Measurements from ENCODE around the gene CD1E.
"Not testable (repeated sequence)": the region's sequence is repeated elsewhere in the genome, so short reads cannot be mapped to it uniquely, and the experiment has no call there.

Gene CD1E

GRCh38 chr1:158353303-158354075 lies at the start of gene CD1E:
Gene CD1E, plus strand, starts transcription at chr1:158353894. Its CDS starts 95 bp downstream, at chr1:158353989.
- no peak for DNase-seq (ENCODE audit: low read depth)

- no peak for DNase-seq (ENCODE audit: low read depth)
These were observed 43.1 kb upstream of the CD1E start for GRCh38 chr1:158310623-158311022.

DNA sequence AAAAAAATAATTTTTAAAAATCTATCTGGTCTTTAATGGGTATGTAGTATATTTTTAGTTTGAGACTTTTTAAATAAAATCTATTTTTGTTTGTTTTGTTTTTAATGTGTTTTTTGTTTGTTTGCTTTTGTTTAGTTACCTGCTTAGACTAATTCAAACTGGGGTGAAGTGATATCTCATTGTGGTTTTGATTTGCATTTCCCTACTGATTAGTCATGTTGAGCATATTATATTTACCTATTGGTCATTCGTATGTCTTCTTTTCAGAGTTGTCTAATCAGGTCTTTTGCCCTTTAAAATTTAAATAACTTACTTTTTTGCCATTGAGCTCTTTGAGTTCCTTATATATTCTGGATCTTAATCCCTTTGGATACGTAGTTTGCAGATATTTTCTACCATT lies 42.6 kb upstream of the CD1E start:
- DNase-seq (ENCODE audit: low read depth) = no peak

DNA sequence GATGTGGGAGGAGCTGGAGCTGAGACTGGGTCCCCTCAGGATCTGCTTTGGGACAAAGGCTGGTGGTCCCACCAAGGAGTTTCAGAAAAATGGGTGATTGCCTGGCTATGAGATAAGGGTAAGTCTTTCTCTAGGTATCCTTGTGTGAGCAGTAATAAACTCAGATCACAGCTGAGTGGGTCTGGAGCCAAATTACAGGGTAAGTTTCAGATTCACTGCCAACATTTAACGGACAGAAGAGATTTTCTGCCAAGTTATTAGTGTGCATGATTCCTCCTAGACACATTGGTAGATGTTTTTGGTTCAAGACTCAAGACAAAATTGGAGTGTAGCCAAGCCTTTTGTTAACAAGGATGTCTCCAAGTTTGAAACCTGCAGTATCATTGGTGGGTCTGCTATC lies 29.8 kb upstream of the CD1E start:
- no peak for DNase-seq (ENCODE audit: low read depth)

DNA sequence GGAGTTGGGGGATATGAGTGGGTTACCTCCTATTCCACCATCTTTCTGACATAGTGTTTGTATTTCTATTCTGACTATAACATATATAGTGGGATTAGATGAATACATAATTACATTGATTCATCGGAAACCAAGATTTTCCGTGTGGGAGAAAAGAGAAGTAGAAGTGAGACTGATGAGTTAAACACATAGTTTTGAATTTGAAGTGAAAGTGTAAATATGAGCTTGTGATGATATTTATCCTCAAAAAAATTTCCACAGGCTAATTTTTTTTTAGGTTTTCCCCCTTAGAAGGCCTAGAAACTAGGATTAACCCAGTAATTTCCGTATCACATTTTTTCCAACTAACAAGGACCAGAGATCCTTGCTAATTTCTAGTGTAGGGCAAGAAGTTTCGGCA lies 29.3 kb upstream of the CD1E start:
- no peak for DNase-seq (ENCODE audit: low read depth)

DNA sequence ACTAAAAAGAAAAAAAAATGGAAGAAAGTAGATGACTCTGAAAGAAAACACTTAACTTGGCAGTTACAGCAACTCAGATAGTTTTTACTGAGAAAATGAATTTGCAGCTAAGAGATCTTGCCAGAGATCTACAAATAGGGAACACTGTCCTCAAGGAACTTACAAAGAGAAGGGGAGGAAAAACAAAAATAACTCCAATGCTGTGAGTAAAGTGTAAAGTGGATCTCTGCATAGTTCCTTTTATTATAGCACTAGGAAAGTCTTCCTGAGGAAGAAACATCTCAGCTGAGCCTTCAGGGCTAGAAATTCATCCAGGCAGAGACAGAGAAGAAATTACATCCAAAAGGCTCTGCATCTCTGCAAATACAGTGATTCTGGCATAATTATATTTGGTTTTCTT lies 26.2 kb upstream of the CD1E start:
- no peak for DNase-seq (ENCODE audit: low read depth)

GRCh38 chr1:158328426-158328825 lies 25.3 kb upstream of the CD1E start:
- no peak for DNase-seq (ENCODE audit: low read depth)

- no peak for DNase-seq (ENCODE audit: low read depth)
These were observed 24.4 kb upstream of the CD1E start for GRCh38 chr1:158329300-158329699.

DNA sequence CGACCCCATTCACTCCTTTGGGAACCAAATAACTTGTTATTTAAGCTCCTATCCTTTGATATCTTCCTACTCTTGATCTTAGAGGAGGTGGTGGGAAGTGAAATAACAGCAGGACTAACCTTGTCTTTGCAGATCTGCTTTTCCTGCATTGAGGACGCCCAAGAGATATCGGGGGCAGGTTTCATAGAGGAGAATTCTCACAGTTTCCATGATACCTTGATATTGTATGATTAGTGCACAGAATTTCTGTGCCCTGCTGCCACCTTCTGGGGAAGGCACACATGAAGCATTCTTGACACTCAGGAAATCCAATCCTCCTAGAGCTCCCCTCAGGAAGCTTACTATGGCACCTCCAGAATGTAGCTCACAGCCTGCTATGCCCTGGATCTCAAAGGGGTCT lies 24.0 kb upstream of the CD1E start:
- no peak for DNase-seq (ENCODE audit: low read depth)

DNA sequence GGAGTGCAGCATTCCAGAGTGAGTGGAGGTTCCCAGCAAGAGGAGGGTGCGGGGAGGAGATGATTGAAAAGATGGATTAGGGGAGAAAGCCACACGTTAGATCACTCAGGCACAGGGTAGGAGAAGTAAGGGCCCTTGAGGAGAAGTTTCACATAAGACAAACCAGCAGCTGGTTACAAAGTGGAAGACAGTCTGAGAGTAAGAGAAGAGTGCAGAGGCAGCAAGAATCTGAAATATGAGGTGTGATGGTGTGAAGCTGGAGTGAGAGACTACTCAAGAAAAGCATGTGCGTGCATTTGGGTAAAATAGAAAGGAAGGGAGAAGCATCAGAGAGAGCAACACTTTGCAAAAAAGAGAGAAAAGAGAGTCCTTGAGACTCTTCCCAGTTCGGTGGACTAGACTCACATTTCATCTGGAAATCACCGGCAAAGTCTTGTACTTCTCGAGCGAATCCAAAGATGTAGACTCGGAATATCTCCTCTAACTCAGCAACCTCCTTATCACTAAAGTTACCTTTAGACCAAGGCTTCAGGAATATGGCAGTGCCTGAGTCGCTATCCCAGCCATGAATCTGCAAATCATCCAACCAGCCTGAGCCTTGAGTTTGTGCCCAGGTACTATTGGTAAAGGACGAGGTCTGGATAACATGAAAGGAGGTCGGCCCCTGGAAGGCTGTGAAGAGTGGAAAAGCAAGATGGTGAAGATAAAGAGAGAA lies 23.1 kb upstream of the CD1E start:
- no peak for DNase-seq (ENCODE audit: low read depth)

DNA sequence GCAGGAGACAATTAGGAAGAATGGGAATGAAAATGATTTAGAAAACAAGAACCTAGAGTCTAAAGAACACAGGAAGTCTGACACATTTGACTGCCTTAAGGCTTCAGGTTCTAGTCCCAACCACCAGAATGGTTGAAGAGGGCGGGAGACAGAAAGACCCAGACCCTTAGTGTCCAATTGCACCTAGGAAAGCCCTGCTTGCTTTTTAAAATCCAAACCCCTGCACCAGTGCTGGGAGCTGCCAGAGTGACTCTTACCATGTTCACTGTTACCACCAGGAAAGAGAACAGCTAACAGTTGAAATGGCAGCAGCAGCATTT lies 22.6 kb upstream of the CD1E start:
- DNase-seq (ENCODE audit: low read depth) = no peak

GRCh38 chr1:158331481-158332150 lies 22.1 kb upstream of the CD1E start, which contains the start of gene CD1B:
Gene CD1B, minus strand, starts transcription at chr1:158331531. Its CDS starts 108 bp downstream, at chr1:158331423.
- no peak for DNase-seq (ENCODE audit: low read depth)

DNA sequence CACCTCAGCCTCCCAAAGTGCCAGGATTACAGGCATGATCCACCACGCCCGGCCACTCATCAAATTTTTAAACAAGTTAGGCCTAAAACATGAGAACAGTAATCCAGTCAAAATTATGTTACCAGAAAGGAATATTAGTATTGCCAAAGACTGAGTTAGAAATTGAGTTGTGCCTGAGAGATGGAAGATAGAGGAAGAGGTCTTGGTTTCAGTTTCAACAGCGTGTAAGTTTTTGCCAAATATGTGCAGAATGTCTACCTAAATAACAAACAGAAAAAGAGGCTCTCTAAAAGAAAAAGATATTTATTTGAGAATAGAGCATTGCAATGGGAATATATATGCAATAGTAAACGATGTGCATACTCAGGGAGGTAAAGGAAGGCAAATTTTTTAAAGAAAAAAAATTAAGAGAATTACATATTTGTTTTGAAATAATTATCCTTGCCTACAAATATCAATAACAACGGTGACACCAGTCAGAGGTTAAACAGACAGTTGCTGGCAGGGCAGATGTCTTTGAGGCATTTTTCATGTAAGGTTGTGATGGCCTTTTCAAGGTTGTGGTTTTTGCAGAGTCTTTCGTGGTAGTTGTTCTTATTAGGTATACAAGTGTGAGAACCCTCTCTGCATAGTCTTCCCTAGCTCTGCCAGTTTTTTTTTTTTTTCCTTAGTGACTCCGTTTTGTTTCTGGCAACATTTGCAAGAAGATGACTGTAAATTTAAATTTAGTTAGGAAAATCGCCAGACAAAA lies 20.1 kb upstream of the CD1E start:
- no peak for DNase-seq (ENCODE audit: low read depth)

DNA sequence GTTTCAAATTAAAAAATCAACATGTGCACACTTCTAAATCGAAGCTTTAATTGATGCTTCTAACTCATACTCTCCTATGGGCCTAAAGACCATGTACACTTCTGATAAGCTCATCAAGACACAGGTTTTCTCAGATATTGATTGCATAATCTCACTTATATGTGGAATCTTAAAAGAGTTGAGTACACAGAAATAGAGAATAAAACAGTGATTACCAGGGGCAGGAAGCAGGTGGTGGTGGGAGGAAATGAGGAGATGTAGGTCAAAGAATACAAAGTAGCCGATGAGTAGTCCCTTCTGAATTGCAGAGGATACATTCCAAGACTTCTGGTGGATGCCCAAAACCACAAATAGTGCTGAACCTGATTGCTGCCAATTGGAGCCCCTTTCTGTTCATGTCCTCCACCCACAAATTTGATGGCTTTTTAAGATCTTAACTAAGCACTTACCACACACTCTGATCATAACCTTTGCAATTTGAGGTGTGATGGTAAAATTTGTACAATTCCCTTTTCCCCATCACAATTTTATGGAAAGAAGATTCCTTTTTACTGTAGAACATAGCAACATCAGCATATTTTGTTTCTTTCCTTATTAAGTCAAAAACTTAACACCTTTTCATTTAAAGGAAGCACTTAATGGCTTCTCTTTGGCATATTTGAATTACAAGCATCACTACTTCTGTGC lies 19.0 kb upstream of the CD1E start:
- DNase-seq (ENCODE audit: low read depth) = no peak

DNA sequence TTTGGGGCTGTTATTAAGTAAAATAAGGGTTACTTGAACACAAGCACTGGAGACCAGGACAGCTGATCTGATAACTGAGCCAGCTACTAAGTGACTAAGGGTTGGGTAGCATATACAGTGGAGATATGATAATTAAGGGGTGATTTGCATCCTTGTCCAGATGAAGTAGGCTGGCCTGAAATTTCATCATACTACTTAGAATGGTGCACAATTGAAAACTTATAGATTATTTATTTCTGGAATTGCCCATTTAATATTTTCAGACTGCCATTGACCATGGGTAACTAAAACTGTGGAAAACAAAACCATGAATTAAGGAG lies 18.5 kb upstream of the CD1E start:
- no peak for DNase-seq (ENCODE audit: low read depth)

GRCh38 chr1:158336413-158336812 lies 17.3 kb upstream of the CD1E start:
- not testable (repeated sequence) for DNase-seq (ENCODE audit: low read depth)

DNA sequence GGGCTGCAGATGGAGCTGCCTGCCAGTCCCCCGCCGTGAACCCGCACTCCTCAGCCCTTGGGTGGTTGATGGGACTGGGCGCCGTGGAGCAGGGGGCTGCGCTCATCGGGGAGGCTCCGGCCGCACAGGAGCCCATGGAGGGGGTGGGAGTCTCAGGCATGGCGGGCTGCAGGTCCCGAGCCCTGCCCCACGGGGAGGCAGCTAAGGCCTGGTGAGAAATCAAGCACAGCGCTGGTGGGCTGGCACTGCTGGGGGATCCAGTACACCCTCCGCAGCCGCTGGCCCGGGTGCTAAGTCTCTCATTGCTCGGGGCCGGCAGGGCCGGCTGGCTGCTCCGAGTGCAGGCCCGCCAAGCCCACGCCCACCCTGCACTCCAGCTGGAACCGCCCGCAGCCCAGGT lies 4.7 kb upstream of the CD1E start:
- not testable (repeated sequence) for DNase-seq (ENCODE audit: low read depth)

DNA sequence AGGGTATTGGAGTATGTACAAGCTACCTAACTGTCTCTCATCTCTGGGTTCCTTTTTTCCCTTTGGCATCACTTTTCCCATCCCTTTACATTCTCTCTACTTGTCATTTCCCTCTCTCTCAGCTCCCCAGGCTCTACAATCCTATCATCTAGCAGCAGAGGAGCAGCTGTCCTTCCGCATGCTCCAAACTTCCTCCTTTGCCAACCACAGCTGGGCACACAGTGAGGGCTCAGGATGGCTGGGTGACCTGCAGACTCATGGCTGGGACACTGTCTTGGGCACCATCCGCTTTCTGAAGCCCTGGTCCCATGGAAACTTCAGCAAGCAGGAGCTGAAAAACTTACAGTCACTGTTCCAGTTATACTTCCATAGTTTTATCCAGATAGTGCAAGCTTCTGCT lies 561 bp downstream of the CD1E start:
- no peak for DNase-seq (ENCODE audit: low read depth)

DNA sequence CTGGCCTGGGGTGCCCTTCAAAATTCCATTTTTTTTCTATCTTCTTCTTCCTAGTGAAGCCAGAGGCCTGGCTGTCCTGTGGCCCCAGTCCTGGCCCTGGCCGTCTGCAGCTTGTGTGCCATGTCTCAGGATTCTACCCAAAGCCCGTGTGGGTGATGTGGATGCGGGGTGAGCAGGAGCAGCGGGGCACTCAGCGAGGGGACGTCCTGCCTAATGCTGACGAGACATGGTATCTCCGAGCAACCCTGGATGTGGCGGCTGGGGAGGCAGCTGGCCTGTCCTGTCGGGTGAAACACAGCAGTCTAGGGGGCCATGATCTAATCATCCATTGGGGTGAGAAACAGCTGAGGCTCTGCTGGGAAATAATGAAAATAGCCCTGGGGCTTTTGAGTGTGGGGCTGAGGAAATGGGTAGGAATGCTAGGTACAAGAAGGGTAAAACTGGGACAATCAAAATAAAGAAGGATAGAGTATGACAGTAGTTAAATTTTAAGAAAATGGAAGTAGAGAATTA lies 2.1 kb downstream of the CD1E start:
- no peak for DNase-seq (ENCODE audit: low read depth)

DNA sequence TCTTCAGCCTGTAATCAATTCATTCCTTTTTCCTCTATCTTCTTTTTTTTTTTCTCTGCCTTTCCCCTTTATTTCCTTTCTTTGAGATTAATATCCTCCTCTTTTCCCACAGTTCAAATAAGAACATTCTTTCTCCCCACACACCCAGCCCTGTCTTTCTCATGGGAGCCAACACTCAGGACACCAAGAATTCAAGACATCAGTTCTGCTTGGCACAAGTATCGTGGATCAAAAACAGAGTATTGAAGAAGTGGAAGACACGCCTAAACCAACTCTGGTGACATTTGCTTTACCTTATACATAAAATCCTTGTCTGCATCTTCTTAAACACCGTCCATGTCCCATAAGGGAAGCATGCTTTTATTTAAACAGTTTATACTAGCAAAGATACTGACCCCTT lies 2.9 kb downstream of the CD1E start:
- no peak for DNase-seq (ENCODE audit: low read depth)

DNA sequence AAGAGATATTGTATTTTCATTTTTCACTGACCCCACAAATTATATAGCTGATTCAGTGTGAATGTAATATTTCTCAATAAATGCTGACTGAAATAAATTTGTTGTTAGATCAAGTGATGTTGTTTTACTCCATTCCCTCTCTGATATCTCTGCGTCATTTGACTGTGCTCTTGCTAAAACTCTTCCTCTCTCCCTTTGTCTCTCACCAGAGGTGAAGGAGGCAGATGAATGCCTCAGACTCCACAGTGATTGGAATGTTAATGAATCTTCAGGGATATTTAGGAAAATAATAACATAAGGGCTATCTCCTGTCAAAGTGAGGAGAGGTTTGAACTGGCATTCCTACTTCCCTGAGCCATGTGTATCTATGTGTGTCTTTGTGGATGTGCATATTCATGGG lies 3.7 kb downstream of the CD1E start:
- DNase-seq (ENCODE audit: low read depth) = no peak

GRCh38 chr1:158362482-158362881 lies 8.8 kb downstream of the CD1E start:
- DNase-seq (ENCODE audit: low read depth) = no peak

Data from GM04503 (cell line).